HepG2 (cell line): ENCODE data around the gene RIPOR3. TPM values are rescaled to one million over a fixed set of nuclear protein-coding genes. Genes with fewer than 3 reads are reported as not detected.

Experiments used
- AKNA ChIP-seq: sonication (generic); formaldehyde crosslinking; IDR thresholded peaks from 2 replicates; pipeline ENCODE4 v1.4.0; 2020; ENCODE audit warnings: missing genetic modification reagents, borderline replicate concordance
- ARID3A ChIP-seq: IDR thresholded peaks from 2 replicates; pipeline ENCODE4 v1.6.1; 2012; ENCODE audit warnings: low read depth, low read length, improper control_type of control experiment
- FOXA3 ChIP-seq: IDR thresholded peaks from 2 replicates; pipeline ENCODE4 v1.6.1; 2016; ENCODE audit warnings: missing genetic modification reagents, missing compliant biosample characterization
- GLMP ChIP-seq: sonication (generic); formaldehyde crosslinking; IDR thresholded peaks from 2 replicates; pipeline ENCODE4 v1.9.0; 2021; ENCODE audit warnings: missing genetic modification reagents, mild to moderate bottlenecking, borderline replicate concordance
- HMGA1 ChIP-seq: sonication (generic); formaldehyde crosslinking; conservative IDR thresholded peaks from 2 replicates; pipeline ENCODE4 v1.4.0; 2020; ENCODE audit warnings: missing genetic modification reagents
- NFKB2 ChIP-seq: sonication (generic); formaldehyde crosslinking; IDR thresholded peaks from 2 replicates; pipeline ENCODE4 v1.4.0; 2020; ENCODE audit warnings: missing genetic modification reagents, borderline replicate concordance
- NONO ChIP-seq, 2 experiments: fragments of 450-650 bp in 1 of 2; sonication (generic) in 1 of 2; formaldehyde crosslinking in 1 of 2; IDR thresholded peaks in 1 of 2; conservative IDR thresholded peaks in 1 of 2; 2 replicates each; pipeline versions ENCODE4 v1.6.1 to v1.8.0; 2017 to 2022; ENCODE audit warnings: mild to moderate bottlenecking in 1 of 2, missing genetic modification reagents in 1 of 2, moderate library complexity in 1 of 2
- NR2F6 ChIP-seq, 2 experiments: IDR thresholded peaks; 2 replicates each; pipeline ENCODE4 v1.6.1; 2016; ENCODE audit warnings: antibody characterized with exemption in 1 of 2, mild to moderate bottlenecking in 1 of 2
- THAP9 ChIP-seq: sonication (generic); formaldehyde crosslinking; IDR thresholded peaks from 2 replicates; pipeline ENCODE4; 2020; ENCODE audit warnings: missing genetic modification reagents, mild to moderate bottlenecking, borderline replicate concordance
- ZBTB42 ChIP-seq: sonication (generic); formaldehyde crosslinking; IDR thresholded peaks from 2 replicates; pipeline ENCODE4 v1.5.0; 2020; ENCODE audit warnings: mild to moderate bottlenecking, missing genetic modification reagents
- ZEB1 ChIP-seq: IDR thresholded peaks from 2 replicates; pipeline ENCODE4 v1.6.1; 2012; ENCODE audit warnings: mild to moderate bottlenecking, low read depth, inconsistent platforms; ENCODE audit not compliant: insufficient replicate concordance
- ZFP36 ChIP-seq: fragments of 150-350 bp; IDR thresholded peaks from 2 replicates; pipeline ENCODE4 v1.6.1; 2018; ENCODE audit warnings: borderline replicate concordance, low read length, low read depth; ENCODE audit not compliant: partially characterized antibody
- ZFP90 ChIP-seq: sonication (generic); formaldehyde crosslinking; IDR thresholded peaks from 2 replicates; pipeline ENCODE4 v1.8.0; 2022; ENCODE audit warnings: missing genetic modification reagents, mild to moderate bottlenecking, inconsistent platforms, borderline replicate concordance
- ZFYVE20 ChIP-seq: sonication (generic); formaldehyde crosslinking; IDR thresholded peaks from 2 replicates; pipeline ENCODE4 v1.8.0; 2023; ENCODE audit warnings: low read depth, mild to moderate bottlenecking, moderate library complexity, missing genetic modification reagents, borderline replicate concordance
- ZNF451 ChIP-seq: sonication (generic); formaldehyde crosslinking; IDR thresholded peaks from 2 replicates; pipeline ENCODE4 v1.5.0; 2020; ENCODE audit warnings: mild to moderate bottlenecking, missing genetic modification reagents
- ZNF567 ChIP-seq: sonication (generic); formaldehyde crosslinking; IDR thresholded peaks from 2 replicates; pipeline ENCODE4 v1.8.1; 2023; ENCODE audit warnings: mild to moderate bottlenecking, missing genetic modification reagents, borderline replicate concordance
- polyA plus RNA-seq, 8 experiments: library from polyadenylated mRNA; depleted of rRNA in 3 of 8; stranded (reverse) in 7 of 8; unstranded in 1 of 8; fragments of >200 nt; fragmentation: Illumina TruSeq in 4 of 8; extraction: Trizol in 4 of 8; gene quantifications; 2 replicates each; pipeline versions ENCODE4 v1.2.1 to v1.2.3, GENCODE V29; 2011 to 2016; ENCODE audit warnings: low read depth in 4 of 8, missing spikeins in 1 of 8, mixed read lengths in 1 of 8; ENCODE audit not compliant: insufficient read depth in 1 of 8
- total RNA-seq, 5 experiments: library from RNA; depleted of rRNA; stranded (reverse); fragments of >200 nt; fragmentation: Illumina TruSeq; extraction: Trizol; gene quantifications; 2 replicates each; pipeline ENCODE4 v1.2.3, GENCODE V29; 2016; ENCODE audit warnings: low read depth in 1 of 5

The RIPOR3 gene
- total and polyA plus RNA-seq, 2 of the 13 experiments (the other 11 are each of a cell fraction or from before 2014, with no cell fraction given), result 0.18 TPM; not detected in 1

- no peak for TF ChIP-seq AKNA (CRISPR knock-in tag)
- peak; percentile 46; the same call in 1 of the 2 replicates for TF ChIP-seq FOXA3 (CRISPR knock-in tag)
- no peak for TF ChIP-seq ZNF567 (CRISPR knock-in tag)
- 0 out of 2 replicates have a peak, but pooled peaks have one; percentile 23 for TF ChIP-seq ZFYVE20 (CRISPR knock-in tag)
- no peak for TF ChIP-seq GLMP (CRISPR knock-in tag)
- TF ChIP-seq ZFP90 (CRISPR knock-in tag), result no peak
- TF ChIP-seq ZBTB42 (CRISPR knock-in tag), result no peak
- TF ChIP-seq HMGA1 (CRISPR knock-in tag), result no peak
- peak; percentile 81 for TF ChIP-seq NFKB2 (CRISPR knock-in tag)
- TF ChIP-seq ZEB1, result peak; percentile 35
- no peak for TF ChIP-seq ZFP36
- TF ChIP-seq ARID3A, result no peak
- TF ChIP-seq THAP9 (CRISPR knock-in tag), result peak; percentile 72
- TF ChIP-seq NONO (IDR thresholded peaks at IDR 0.05), result no peak
- TF ChIP-seq NONO (CRISPR knock-in tag; conservative IDR thresholded peaks at IDR 0.05), result no peak
- TF ChIP-seq NR2F6 (IDR thresholded peaks at IDR 0.05), result no peak
- TF ChIP-seq NR2F6 (CRISPR knock-in tag; IDR thresholded peaks at IDR 0.05), result 0 out of 2 replicates have a peak, but pooled peaks have one; percentile 32
- TF ChIP-seq ZNF451 (CRISPR knock-in tag), result no peak
Observed at GRCh38 chr20:50635676-50636600, 55.4 kb downstream of the RIPOR3 start (continued).
